ENCODE results near the gene PRPH2. TPM values are rescaled to one million over a fixed set of nuclear protein-coding genes. Genes with fewer than 3 reads are reported as not detected.
A peak's percentile ranks its signal among the peaks of the same experiment; 100 is the strongest.

The PRPH2 gene
- total RNA-seq, 1 donor from 2014 or later, result not detected

DNA sequence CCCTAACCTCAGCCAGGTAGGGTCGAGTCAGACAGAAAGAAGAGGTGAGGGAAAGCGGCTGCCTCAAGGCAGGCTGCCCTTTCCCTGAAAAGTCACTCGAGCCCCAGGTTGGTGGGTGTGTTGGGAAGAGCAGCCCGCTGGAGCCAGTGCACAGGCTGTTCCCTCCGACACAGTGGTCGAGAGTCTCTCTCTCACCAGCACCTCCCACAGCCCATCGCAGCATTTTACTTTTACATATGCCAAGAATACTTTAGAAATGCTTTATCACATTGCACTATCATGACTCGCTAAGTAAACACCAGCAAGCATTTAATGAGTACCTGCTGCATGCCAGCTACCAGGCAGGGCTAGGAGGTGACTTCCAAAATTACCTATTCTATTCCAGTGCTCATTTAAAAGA is 1.7 kb downstream of the PRPH2 start:
- Mint-ChIP-seq H3K9me3 (ENCODE audit: unreplicated experiment) (no peaks in the 10 kb centered on the region), H3K4me3 (ENCODE audit: unreplicated experiment) (no peak overlapping the region), H3K36me3 (ENCODE audit: low read depth, unreplicated experiment) (no peaks in the 10 kb centered on the region), H3K27ac (ENCODE audit: unreplicated experiment) (no peak overlapping the region), H3K27me3 (ENCODE audit: low read depth, unreplicated experiment) (peaks cover 22% of the 10 kb centered on the region), H3K4me1 (ENCODE audit: low read depth, unreplicated experiment) (no peaks in the 10 kb centered on the region)
- peak overlapping the region; percentile 6 for H3K4me2 ChIP-seq (ENCODE audit: low read length)
- H3K4me3 ChIP-seq (ENCODE audit: insufficient read depth, low read depth, low read length), result no peak overlapping the region
- no peak overlapping the region for H3K27ac ChIP-seq (ENCODE audit: low read depth, low read length)
- TF ChIP-seq, protein P1, sequence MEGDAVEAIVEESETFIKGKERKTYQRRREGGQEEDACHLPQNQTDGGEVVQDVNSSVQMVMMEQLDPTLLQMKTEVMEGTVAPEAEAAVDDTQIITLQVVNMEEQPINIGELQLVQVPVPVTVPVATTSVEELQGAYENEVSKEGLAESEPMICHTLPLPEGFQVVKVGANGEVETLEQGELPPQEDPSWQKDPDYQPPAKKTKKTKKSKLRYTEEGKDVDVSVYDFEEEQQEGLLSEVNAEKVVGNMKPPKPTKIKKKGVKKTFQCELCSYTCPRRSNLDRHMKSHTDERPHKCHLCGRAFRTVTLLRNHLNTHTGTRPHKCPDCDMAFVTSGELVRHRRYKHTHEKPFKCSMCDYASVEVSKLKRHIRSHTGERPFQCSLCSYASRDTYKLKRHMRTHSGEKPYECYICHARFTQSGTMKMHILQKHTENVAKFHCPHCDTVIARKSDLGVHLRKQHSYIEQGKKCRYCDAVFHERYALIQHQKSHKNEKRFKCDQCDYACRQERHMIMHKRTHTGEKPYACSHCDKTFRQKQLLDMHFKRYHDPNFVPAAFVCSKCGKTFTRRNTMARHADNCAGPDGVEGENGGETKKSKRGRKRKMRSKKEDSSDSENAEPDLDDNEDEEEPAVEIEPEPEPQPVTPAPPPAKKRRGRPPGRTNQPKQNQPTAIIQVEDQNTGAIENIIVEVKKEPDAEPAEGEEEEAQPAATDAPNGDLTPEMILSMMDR (IDR thresholded peaks at IDR 0.05; ENCODE audit: insufficient read depth, low read depth, low read length), result no peak
- TF ChIP-seq EZH2 (IDR thresholded peaks at IDR 0.05; ENCODE audit: insufficient read depth, low read length), result no peak
- H3K36me3 ChIP-seq (ENCODE audit: insufficient read depth, low read length), result no peaks in the 10 kb centered on the region
- H3K79me2 ChIP-seq (ENCODE audit: insufficient read depth, low read length), result no peaks in the 10 kb centered on the region
- FAIRE-seq (no peak), DNase-seq (ENCODE audit: low read depth) (peak; percentile 54)
- H4K20me1 ChIP-seq (ENCODE audit: insufficient read depth, low read length), result no peaks in the 10 kb centered on the region
- H3K27me3 ChIP-seq (ENCODE audit: insufficient read depth, low read length), result no peaks in the 10 kb centered on the region
- H3K4me1 ChIP-seq (ENCODE audit: insufficient read depth, low read length), result peaks cover 8% of the 10 kb centered on the region
- no peak overlapping the region for H3K9ac ChIP-seq (ENCODE audit: low read length)
- H2AFZ ChIP-seq (ENCODE audit: low read depth, low read length), result no peak overlapping the region
- H3K9me3 ChIP-seq (ENCODE audit: insufficient read depth, low read depth, low read length), result no peaks in the 10 kb centered on the region

DNA sequence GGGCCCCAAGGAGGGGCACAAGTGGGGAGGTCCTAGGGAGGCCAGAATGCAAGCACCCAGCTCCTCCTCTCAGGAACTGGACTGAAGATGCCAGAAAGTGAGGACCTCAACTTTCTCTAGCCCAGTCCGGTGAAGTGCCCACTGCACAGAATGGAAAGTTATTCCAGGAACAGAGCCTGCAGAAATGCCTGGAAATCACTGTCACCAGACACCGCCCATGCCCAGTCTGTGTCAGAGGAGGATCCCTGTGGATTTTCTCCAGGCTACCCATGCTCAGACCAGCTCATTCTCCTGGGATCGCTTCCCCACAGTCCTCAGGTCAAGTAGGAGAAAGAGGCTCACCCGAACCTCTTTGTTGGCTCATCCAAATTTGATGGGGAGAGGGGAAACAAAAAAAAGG is 6.5 kb downstream of the PRPH2 start:
- H3K27me3 ChIP-seq (ENCODE audit: insufficient read depth, low read length), result no peaks in the 10 kb centered on the region
- H3K36me3 ChIP-seq (ENCODE audit: insufficient read depth, low read length), result no peaks in the 10 kb centered on the region
- no peaks in the 10 kb centered on the region for H4K20me1 ChIP-seq (ENCODE audit: insufficient read depth, low read length)
- H3K4me3 ChIP-seq (ENCODE audit: insufficient read depth, low read depth, low read length), result no peak overlapping the region
- TF ChIP-seq, protein P1 (IDR thresholded peaks at IDR 0.05; ENCODE audit: insufficient read depth, low read depth, low read length), result no peak
- TF ChIP-seq EZH2 (IDR thresholded peaks at IDR 0.05; ENCODE audit: insufficient read depth, low read length), result no peak
- H3K4me1 Mint-ChIP-seq (ENCODE audit: low read depth, unreplicated experiment), result peaks cover 5% of the 10 kb centered on the region
- DNase-seq (ENCODE audit: low read depth), result no peak
- no peak overlapping the region for H3K27ac Mint-ChIP-seq (ENCODE audit: unreplicated experiment)
- H3K9me3 Mint-ChIP-seq (ENCODE audit: unreplicated experiment), result peaks cover 8% of the 10 kb centered on the region
- peaks cover 2% of the 10 kb centered on the region for H3K36me3 Mint-ChIP-seq (ENCODE audit: low read depth, unreplicated experiment)
- no peak overlapping the region for H3K9ac ChIP-seq (ENCODE audit: low read length)
- no peak for FAIRE-seq
- no peak overlapping the region for H3K4me3 Mint-ChIP-seq (ENCODE audit: unreplicated experiment)
- peaks cover 10% of the 10 kb centered on the region for H3K4me1 ChIP-seq (ENCODE audit: insufficient read depth, low read length)
- no peaks in the 10 kb centered on the region for H3K79me2 ChIP-seq (ENCODE audit: insufficient read depth, low read length)
- H3K4me2 ChIP-seq (ENCODE audit: low read length), result no peak overlapping the region
- no peak overlapping the region for H3K27ac ChIP-seq (ENCODE audit: low read depth, low read length)
- H2AFZ ChIP-seq (ENCODE audit: low read depth, low read length), result no peak overlapping the region
- H3K9me3 ChIP-seq (ENCODE audit: insufficient read depth, low read depth, low read length), result peaks cover 13% of the 10 kb centered on the region
- peaks cover 6% of the 10 kb centered on the region for H3K27me3 Mint-ChIP-seq (ENCODE audit: low read depth, unreplicated experiment)

DNA sequence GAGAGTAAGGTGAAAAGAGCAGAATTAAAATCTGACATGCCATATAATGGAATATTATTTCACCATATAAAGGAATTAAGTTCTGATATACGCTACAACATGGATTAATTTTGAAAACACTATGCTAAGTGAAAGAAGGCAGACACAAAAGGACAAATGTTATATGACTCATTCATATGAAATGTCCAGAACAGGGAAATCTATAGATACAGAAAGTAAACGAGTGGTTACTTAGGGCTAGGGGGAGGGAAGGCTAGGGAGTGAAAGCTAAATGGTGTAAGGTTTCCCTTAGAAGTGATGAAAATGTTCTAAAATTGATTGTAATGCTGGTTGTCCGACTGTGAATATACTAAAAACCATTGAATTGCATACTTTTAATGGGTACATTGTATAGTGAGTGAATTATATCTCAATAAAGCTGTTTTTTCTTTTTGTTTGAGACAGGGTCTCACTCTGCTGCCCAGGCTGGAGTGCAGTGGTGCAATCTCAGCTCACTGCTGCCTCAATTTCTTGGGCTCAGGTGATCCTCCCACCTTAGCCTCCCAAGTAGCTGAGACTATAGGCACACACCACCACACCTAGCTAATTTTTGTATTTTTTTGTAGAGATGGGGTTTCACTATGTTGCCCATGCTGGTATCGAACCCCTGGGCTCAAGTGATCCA is 8.2 kb downstream of the PRPH2 start:
- no peaks in the 10 kb centered on the region for H3K27me3 ChIP-seq (ENCODE audit: insufficient read depth, low read length)
- H3K27me3 Mint-ChIP-seq (ENCODE audit: low read depth, unreplicated experiment), result no peaks in the 10 kb centered on the region
- no peak overlapping the region for H3K4me3 ChIP-seq (ENCODE audit: insufficient read depth, low read depth, low read length)
- no peaks in the 10 kb centered on the region for H4K20me1 ChIP-seq (ENCODE audit: insufficient read depth, low read length)
- H3K36me3 Mint-ChIP-seq (ENCODE audit: low read depth, unreplicated experiment), result peaks cover 2% of the 10 kb centered on the region
- TF ChIP-seq EZH2 (IDR thresholded peaks at IDR 0.05; ENCODE audit: insufficient read depth, low read length), result no peak
- TF ChIP-seq, protein P1 (IDR thresholded peaks at IDR 0.05; ENCODE audit: insufficient read depth, low read depth, low read length), result no peak
- H3K27ac ChIP-seq (ENCODE audit: low read depth, low read length), result no peak overlapping the region
- peak overlapping the region; percentile 88 for H3K27ac Mint-ChIP-seq (ENCODE audit: unreplicated experiment)
- no peaks in the 10 kb centered on the region for H3K79me2 ChIP-seq (ENCODE audit: insufficient read depth, low read length)
- H3K4me1 Mint-ChIP-seq (ENCODE audit: low read depth, unreplicated experiment), result peaks cover 10% of the 10 kb centered on the region
- H3K4me1 ChIP-seq (ENCODE audit: insufficient read depth, low read length), result peaks cover 11% of the 10 kb centered on the region
- no peaks in the 10 kb centered on the region for H3K36me3 ChIP-seq (ENCODE audit: insufficient read depth, low read length)
- H3K9me3 Mint-ChIP-seq (ENCODE audit: unreplicated experiment), result peaks cover 10% of the 10 kb centered on the region
- DNase-seq (ENCODE audit: low read depth) (peak; percentile 44), FAIRE-seq (peak; percentile 72)
- H3K9me3 ChIP-seq (ENCODE audit: insufficient read depth, low read depth, low read length), result peaks cover 13% of the 10 kb centered on the region
- H3K9ac ChIP-seq (ENCODE audit: low read length), result no peak overlapping the region
- H3K4me2 ChIP-seq (ENCODE audit: low read length), result peak overlapping the region; percentile 39
- no peak overlapping the region for H2AFZ ChIP-seq (ENCODE audit: low read depth, low read length)
- peak overlapping the region; percentile 20 for H3K4me3 Mint-ChIP-seq (ENCODE audit: unreplicated experiment)

All from astrocyte (in vitro differentiated cells and primary cell).